NCI-H187 treated with DMSO at 0.1 percent for 48 hours (cell line): ENCODE results near the gene PAPOLG.
"Not testable (repeated sequence)": the region's sequence is repeated elsewhere in the genome, so short reads cannot be mapped to it uniquely, and the experiment has no call there.

Source experiments
- DNase-seq: peaks from one replicate; lab custom pipeline; 2025; lab: John Stamatoyannopoulos, UW

Gene PAPOLG

DNA sequence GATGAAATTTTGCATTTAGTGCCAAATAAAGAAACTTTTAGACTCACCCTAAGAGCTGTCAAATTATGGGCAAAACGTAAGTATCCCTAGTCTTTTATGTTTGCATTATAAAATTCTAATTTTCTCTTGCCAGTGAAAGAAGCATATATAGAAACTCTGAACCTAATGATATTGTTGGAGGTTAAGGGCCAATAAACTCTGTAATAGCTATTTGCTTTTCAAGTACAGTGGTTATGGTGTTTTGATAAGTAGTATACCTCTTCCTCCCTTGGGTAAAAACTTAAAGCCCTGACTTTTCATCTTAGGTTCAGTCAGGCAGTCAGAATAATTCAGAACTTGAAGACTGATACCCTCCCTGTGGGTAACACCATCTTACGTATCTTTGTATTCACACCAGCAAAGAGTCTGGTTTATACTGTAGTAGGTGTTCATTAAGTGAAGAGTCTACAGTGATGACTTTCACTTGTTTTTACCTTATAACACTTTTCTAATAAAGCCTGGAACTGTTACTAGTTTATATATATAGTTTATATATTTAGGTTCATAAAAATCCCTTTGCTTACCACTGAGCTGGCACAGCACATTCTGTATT, 19.1 kb downstream of the PAPOLG start:
- no peak for DNase-seq

GRCh38 chr2:60778352-60778751, 22.3 kb downstream of the PAPOLG start:
- DNase-seq: no peak

DNA sequence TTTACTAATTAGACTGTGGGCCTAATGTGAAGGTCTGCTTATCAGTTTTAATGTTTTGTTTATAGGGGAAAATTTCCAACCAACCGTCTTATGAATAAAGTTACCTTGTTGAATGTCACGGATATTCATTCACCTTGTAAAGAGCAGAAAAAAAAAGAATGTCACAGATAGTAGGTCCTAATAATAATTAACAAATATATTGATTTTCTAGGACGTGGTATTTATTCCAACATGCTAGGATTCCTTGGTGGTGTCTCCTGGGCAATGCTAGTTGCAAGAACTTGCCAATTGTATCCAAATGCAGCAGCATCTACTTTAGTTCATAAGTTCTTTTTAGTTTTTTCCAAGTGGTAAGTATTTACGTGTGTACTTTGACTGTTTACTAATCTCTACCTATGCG, 23.4 kb downstream of the PAPOLG start:
- DNase-seq: no peak

GRCh38 chr2:60780721-60781120, 24.7 kb downstream of the PAPOLG start:
- no peak for DNase-seq

DNA sequence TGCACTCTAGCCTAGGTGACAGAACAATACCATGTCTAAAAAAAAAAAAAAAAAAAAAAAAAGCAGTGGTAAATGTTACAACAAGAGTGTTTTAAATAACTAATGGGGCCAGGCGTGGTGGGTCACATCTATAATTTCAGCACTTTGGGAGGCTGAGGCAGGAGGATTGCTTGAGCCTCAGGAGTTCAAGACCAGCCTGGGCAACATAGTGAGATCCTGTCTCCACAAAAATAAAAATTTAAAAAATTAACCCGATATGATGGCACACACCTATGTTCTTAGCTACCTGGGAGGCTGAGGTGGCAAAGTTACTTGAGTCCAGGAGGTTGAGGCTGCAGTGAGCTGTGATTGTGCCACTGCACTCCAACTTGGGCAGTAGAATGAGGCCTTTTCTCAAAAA, 37.1 kb downstream of the PAPOLG start:
- no peak for DNase-seq

GRCh38 chr2:60794271-60794863, 38.3 kb downstream of the PAPOLG start:
- no peak for DNase-seq

DNA sequence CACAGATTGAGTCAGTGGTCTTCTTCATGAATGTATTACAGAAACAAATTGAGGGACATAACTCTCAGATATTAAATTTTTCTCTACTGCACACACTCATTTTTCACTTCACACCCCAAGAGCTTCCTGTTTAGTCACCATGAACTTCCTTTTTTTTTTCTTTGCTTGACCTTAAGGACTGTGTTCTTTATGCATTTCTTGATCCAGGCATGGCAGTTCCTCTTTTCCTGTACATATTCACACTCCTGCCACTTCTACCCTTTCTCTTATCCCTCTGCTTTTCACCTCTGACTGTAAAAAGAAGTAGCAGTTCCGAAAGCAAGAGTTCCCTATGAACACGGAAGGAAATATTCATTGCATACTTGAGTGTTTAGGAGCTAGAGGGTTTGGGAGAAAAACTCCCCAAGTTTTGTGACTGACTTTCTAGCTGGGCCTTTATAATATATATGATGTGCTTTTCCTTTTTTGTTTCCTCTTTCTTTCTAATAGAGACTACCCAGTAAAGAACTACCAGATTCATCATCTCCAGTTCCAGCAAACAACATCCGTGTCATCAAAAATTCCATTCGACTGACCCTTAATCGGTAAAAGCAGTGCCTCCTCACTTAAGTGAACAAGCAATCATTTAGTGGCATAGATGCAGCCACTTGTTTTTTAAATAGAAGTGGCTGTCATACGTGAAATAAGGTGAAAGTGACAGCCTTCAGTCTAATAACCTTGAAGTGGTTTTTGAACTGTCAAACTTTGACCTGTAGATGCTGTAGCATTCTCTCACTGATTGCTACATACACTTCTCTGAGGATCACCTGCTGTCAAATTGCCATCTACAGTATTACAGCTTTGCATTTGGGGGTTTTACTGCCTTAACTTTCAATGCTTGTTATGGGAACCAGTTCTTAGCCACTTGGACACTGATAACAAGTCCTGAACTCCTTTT, 40.8 kb downstream of the PAPOLG start:
- no peak for DNase-seq

- DNase-seq: no peak
Measured at GRCh38 chr2:60804473-60804872, 48.4 kb downstream of the PAPOLG start.

DNA sequence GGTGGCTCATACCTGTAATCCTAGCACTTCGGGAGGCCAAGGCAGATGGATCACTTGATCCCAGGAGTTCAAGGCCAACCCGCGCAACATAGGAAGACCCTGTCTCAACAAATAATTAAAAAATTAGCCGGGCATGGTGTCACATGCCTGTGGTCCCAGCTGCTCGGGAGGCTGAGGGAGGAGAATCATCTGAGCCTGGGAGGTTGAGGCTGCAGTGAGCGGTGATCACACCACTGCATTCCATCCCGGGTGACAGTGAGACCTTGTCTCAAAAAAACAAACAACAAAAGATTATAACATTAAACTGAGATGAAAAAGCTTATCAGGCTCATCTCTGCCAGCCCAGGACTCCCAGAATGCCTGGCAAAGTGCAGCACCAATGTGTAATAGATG, 50.5 kb downstream of the PAPOLG start:
- DNase-seq: no peak

DNA sequence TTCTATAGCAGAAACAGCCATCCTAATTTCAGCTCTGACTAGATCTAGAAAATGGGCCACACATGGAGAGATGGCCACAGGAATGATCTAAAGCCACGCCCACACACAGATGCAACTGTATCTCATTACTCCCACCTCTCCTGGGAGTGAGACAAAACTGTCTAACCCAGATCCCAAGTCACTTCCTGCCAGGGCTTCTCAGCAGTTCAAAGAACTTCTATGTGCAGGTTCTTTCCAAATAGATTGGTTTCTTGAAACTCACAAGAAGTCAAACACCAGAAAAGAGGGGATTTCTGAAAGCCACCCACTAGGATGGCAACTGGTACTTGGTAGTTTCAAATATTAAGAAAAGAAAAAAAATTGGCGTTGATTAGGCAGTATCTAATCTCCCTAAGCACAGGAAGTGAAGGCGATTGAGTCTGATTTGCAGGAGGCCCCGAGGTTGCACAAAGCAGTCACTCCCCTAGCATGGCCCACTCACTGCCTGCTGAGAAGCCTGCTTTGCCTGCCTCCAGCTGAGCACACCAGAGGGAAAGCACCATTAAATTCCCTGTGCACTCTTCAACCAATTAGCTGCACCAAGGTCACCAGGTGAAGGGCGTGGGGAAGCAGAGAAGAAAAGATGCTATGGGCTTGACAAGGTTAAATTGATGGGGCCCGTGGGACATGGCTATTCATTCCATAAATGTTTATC, 51.1 kb downstream of the PAPOLG start:
- DNase-seq: peak; percentile 84

GRCh38 chr2:60808330-60808801, 52.3 kb downstream of the PAPOLG start:
- DNase-seq: no peak

GRCh38 chr2:60811491-60812375, 55.7 kb downstream of the PAPOLG start:
- DNase-seq: no peak

- DNase-seq: not testable (repeated sequence)
Measured at GRCh38 chr2:60817191-60817590, 61.1 kb downstream of the PAPOLG start.

DNA sequence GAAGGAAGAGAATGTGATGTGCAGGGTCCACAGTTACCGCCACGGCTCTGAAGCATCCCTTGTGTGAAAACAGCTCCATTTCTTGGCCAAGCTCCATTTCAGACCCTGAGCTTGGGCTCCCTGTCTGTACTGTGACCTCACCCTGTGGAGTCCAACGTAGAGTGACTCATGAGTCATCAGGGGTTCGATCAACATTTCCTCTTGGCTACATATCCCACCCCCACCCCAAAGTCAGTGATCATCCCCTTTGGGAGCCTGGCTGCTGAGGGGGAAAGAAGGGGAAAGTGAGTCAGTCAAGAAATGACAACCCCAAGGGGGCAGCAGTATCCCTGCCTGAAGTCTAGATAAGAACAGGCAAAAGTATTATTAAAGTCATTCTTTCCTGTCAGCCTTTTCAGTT, 62.2 kb downstream of the PAPOLG start:
- no peak for DNase-seq

DNA sequence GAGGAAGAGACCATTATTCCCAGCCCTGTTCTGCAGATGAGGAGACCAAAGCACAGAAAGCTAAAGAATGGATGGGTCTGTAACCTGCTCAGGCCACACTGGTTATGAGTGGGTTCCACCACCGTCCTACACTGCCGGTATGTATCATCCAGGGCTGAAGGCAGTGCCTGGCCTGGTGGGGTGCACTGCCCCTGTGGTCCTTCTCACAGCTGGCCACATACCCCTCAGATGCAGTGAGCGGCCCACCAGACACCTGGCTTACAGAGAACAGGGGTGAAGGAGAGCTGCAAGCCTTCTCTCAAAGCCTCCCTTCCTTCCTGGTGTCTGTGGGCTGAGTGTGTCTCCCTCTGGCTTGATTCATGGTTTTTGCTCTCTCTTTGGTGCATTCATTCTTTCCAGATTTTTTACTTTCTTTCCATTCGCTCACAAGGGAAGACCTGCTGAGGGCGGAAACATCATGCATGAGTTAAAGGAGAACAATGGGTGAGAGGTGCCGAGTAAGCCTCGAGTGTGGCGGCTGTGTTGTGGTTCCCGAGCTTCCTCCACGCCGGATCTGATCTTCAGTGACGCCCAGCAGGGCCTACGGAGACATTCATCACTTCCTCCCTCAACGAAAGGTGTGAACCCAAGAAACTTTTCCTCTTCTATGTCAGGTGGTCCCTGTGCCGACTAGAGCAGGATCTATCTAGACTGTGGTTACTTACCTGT, 63.2 kb downstream of the PAPOLG start:
- DNase-seq: no peak

- DNase-seq: no peak
Measured at GRCh38 chr2:60819936-60820335, 63.9 kb downstream of the PAPOLG start.

DNA sequence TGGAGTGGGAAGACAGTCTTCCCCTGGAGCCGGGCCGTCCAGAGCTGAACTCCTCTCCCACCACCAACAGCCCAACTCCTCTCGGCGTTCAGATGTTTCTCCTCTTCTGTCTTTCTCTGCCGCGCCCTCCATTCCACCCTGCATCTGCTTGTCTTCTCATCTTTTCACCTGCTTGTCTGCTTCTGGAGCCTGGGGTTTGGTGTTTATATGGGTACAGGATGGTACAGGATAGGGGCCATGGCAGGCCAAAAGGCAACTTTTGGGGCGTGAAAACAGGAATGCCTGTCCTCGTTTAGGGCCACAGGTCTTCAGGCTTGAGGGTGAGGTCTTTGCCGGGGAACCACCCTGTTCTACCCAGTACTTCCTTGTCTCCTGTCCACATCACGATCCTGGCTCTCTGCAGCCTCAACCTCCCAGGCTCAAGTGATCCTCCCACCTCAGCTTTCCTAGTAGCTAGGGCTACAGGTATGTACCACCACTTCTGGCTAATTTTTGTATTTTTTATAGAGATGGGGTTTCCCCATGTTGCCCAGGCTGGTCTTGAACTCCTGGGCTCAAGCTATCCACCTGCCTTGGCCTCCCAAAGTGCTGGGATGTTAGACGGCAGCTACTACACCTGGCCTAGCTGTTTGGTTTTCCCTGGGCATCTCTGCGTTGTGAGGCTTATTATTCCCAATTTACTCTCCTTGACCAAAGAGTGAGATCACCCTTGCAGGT, 64.5 kb downstream of the PAPOLG start:
- no peak for DNase-seq

DNA sequence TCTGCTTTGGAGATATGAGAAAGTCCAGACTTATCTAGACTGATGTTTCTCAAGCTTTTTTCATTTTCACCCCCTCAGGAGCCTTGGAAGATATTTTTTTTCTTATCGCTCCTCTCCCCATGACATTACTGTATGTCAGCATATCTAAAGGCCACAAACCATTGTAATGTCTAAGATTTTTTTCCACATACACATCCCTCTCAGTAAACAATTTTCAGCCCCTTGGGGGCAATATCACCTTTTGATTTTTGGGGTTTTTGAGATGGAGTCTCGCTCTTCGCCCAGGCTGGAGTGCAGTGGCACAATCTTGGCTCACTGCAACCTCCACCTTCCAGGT, 65.0 kb downstream of the PAPOLG start:
- DNase-seq: no peak

DNA sequence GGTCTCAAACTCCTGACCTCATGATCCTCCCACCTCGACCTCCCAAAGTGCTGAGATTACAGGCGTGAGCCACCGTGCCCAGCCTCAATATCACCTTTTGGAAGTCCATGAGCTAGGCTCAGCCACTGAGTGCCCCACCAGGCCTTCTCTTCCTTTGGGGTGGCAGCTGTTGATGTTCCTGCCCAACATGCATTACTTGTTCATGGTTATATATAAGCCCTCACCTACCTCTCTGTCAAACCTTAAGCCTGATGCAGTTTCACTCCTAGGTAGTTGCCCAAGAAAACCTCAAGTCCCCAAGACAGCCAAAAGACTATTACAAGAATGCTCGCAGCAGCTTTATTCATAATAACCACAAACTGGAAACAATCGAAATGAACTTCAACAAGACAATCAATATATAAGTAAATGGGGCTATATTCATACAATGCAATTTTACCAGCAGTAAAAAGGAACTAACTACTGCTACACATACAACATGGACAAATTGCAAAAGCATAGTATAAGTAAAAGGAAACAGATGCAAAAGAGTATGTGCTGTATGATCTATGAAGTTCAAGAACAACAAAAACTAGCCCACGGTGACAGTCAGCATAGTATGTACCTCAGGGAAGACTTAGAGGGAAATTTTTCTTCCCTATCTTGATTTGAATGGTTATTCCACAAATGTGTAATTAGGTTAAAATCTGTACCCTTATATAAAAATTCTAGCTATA, 65.7 kb downstream of the PAPOLG start:
- DNase-seq: no peak

DNA sequence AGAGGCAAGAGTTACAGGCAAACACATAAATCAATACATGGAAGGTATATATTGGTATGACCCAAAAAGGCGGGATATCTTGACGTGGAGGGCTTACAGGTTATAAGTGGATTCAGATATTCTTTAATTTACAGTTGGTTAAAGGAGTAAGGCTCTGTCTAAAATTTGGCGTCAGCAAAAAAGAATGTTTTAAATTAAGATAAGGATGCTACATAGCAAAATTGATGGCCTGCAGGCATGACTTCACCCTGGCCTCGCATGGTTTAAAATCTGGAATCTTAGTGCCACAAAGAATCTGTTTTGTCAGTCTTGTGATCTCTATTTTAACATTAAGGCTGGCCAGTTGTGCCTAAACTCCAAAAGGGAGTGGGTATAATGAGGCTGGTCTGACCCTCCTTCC, 66.9 kb downstream of the PAPOLG start:
- no peak for DNase-seq
